ENCODE data around the gene ING4.

- TF ChIP-seq CTCF (conservative IDR thresholded peaks at IDR 0.05; ENCODE audit: low read length) = no peak
- no peak for TF ChIP-seq EZH2phosphoT487 (IDR thresholded peaks at IDR 0.05; ENCODE audit: borderline replicate concordance)
Observed at GRCh38 chr12:6612247-6612646, 50.7 kb downstream of the ING4 start.

All from Loucy (cell line).